GM23338 (cell line): ENCODE results near the gene GTSF1L. TPM values are rescaled to one million over a fixed set of nuclear protein-coding genes. Genes with fewer than 3 reads are reported as not detected.

Experiments
- ATAC-seq: fragments of 200-7000 bp; cut with Tn5 transposase; 3 replicates; pipeline ENCODE4 v1.9.1; 2020
- DNase-seq: peaks from one replicate; pipeline ENCODE4 v3.0.0-alpha.2; 2015; ENCODE audit warnings: low spot score
- H2AFZ ChIP-seq: fragments of 200-600 bp; sonication (generic); 2 replicates; pipeline ENCODE4 v1.8.0; 2016; ENCODE audit warnings: antibody characterized with exemption, mild to moderate bottlenecking, moderate library complexity
- H3F3A ChIP-seq: fragments of 200-600 bp; sonication (generic); replicated peaks from 2 replicates; pipeline ENCODE4 v1.8.0; 2017; ENCODE audit warnings: antibody characterized with exemption, mixed run types, low read depth
- H3K27ac ChIP-seq: fragments of 200-600 bp; sonication (generic); 2 replicates; pipeline ENCODE4 v1.6.1; 2016; ENCODE audit warnings: low read depth
- H3K27me3 ChIP-seq: fragments of 200-600 bp; sonication (generic); 2 replicates; pipeline ENCODE4 v1.8.0; 2016; ENCODE audit warnings: mild to moderate bottlenecking, mixed run types, moderate library complexity; ENCODE audit not compliant: insufficient read depth
- H3K36me3 ChIP-seq: fragments of 200-600 bp; sonication (generic); 2 replicates; pipeline ENCODE4 v1.8.0; 2016; ENCODE audit warnings: mild to moderate bottlenecking; ENCODE audit not compliant: insufficient read depth
- H3K4me1 ChIP-seq: fragments of 200-600 bp; sonication (generic); 2 replicates; pipeline ENCODE4 v1.8.0; 2016; ENCODE audit warnings: mild to moderate bottlenecking, moderate library complexity; ENCODE audit not compliant: insufficient read depth
- H3K4me2 ChIP-seq: fragments of 200-600 bp; sonication (generic); 2 replicates; pipeline ENCODE4 v1.7.1; 2017; ENCODE audit warnings: mixed run types
- H3K4me3 ChIP-seq: fragments of 200-600 bp; sonication (generic); 2 replicates; pipeline ENCODE4 v1.6.1; 2016; ENCODE audit warnings: mixed run types
- H3K79me2 ChIP-seq: fragments of 200-600 bp; sonication (generic); replicated peaks from 2 replicates; pipeline ENCODE4 v1.8.0; 2017; ENCODE audit warnings: mild to moderate bottlenecking; ENCODE audit not compliant: insufficient read depth
- H3K9me2 ChIP-seq: fragments of 200-600 bp; sonication (generic); 2 replicates; pipeline ENCODE4 v1.8.0; 2017; ENCODE audit not compliant: insufficient read depth
- H4K20me1 ChIP-seq: fragments of 200-600 bp; sonication (generic); replicated peaks from 2 replicates; pipeline ENCODE4 v1.8.0; 2017; ENCODE audit warnings: mild to moderate bottlenecking; ENCODE audit not compliant: insufficient read depth
- H3K27ac Mint-ChIP-seq: 2 replicates; pipeline ENCODE4 v1.8.0; 2020; ENCODE audit warnings: inconsistent platforms, mild to moderate bottlenecking, moderate library complexity, mixed read lengths
- H3K27me3 Mint-ChIP-seq: 3 replicates; pipeline ENCODE4 v1.8.0; 2022; ENCODE audit warnings: low read depth, mild to moderate bottlenecking, moderate library complexity, mixed read lengths, inconsistent platforms; ENCODE audit not compliant: insufficient read depth, poor library complexity
- H3K36me3 Mint-ChIP-seq: 3 replicates; pipeline ENCODE4 v1.8.0; 2021; ENCODE audit warnings: low read depth, mild to moderate bottlenecking, inconsistent platforms, moderate library complexity, mixed read lengths
- H3K4me1 Mint-ChIP-seq: 3 replicates; pipeline ENCODE4 v1.8.0; 2020; ENCODE audit warnings: mild to moderate bottlenecking, inconsistent platforms, mixed read lengths
- H3K4me3 Mint-ChIP-seq: 3 replicates; pipeline ENCODE4 v1.8.0; 2021; ENCODE audit warnings: moderate library complexity, mild to moderate bottlenecking, inconsistent platforms, mixed read lengths
- H3K9me3 Mint-ChIP-seq: 3 replicates; pipeline ENCODE4 v1.8.0; 2020; ENCODE audit warnings: moderate library complexity, mild to moderate bottlenecking, inconsistent platforms, mixed read lengths
- CREB1 ChIP-seq: fragments of 250-450 bp; sonication (Bioruptor Pico); IDR thresholded peaks from 2 replicates; pipeline ENCODE4 v1.5.0; 2020; ENCODE audit warnings: low read depth, mild to moderate bottlenecking, moderate library complexity
- CTCF ChIP-seq, 2 experiments: fragments of 200-600 bp in 1 of 2; sonication (generic) in 1 of 2; conservative IDR thresholded peaks; 2 replicates each; pipeline versions ENCODE4 v1.5.1 to v1.6.1; 2016 to 2017; ENCODE audit warnings: antibody characterized with exemption in 2 of 2, low read depth in 2 of 2, mild to moderate bottlenecking in 2 of 2, moderate library complexity in 1 of 2
- ETS1 ChIP-seq: IDR thresholded peaks from 2 replicates; pipeline ENCODE4 v1.6.1; 2016; ENCODE audit warnings: antibody characterized with exemption
- EZH2 ChIP-seq: fragments of 200-600 bp; sonication (generic); IDR thresholded peaks from one replicate; pipeline ENCODE4 v1.8.0; 2017; ENCODE audit warnings: antibody characterized with exemption, mild to moderate bottlenecking, low read depth; ENCODE audit not compliant: unreplicated experiment
- EZH2phosphoT487 ChIP-seq: fragments of 200-600 bp; sonication (generic); IDR thresholded peaks from one replicate; pipeline ENCODE4 v1.8.1; 2018; ENCODE audit warnings: antibody characterized with exemption; ENCODE audit not compliant: unreplicated experiment
- JUNB ChIP-seq: IDR thresholded peaks from one replicate; pipeline ENCODE4 v1.6.1; 2016; ENCODE audit warnings: antibody characterized with exemption; ENCODE audit not compliant: unreplicated experiment
- NANOG ChIP-seq: IDR thresholded peaks from 2 replicates; pipeline ENCODE4 v1.6.1; 2016; ENCODE audit warnings: antibody characterized with exemption, borderline replicate concordance
- POLR2AphosphoS5 ChIP-seq: IDR thresholded peaks from 2 replicates; pipeline ENCODE4 v1.6.1; 2016; ENCODE audit warnings: antibody characterized with exemption, low read depth
- REST ChIP-seq: IDR thresholded peaks from one replicate; pipeline ENCODE4 v1.6.1; 2018; ENCODE audit warnings: antibody characterized with exemption; ENCODE audit not compliant: unreplicated experiment
- STAT1 ChIP-seq: IDR thresholded peaks from one replicate; pipeline ENCODE4 v1.6.1; 2016; ENCODE audit warnings: antibody characterized with exemption; ENCODE audit not compliant: unreplicated experiment
- ZNF114 ChIP-seq: fragments of 250-450 bp; sonication (Bioruptor Pico); IDR thresholded peaks from 2 replicates; pipeline ENCODE4 v1.5.0; 2020; ENCODE audit warnings: mild to moderate bottlenecking, moderate library complexity
- ZNF331 ChIP-seq: fragments of 250-450 bp; sonication (Bioruptor Pico); IDR thresholded peaks from 2 replicates; pipeline ENCODE4 v1.5.0; 2020; ENCODE audit warnings: low read depth, mild to moderate bottlenecking, moderate library complexity
- ZNF462 ChIP-seq: fragments of 250-450 bp; sonication (Bioruptor Pico); IDR thresholded peaks from 2 replicates; pipeline ENCODE4 v1.5.0; 2020; ENCODE audit warnings: mild to moderate bottlenecking, moderate library complexity
- polyA plus RNA-seq: library from polyadenylated mRNA; unstranded; fragments of >200 nt; fragmentation: Nextera tagmentation; extraction: Ambion mirVana; gene quantifications from 2 replicates; pipeline ENCODE4 v1.2.1, GENCODE V29; 2016
- total RNA-seq: library from RNA; depleted of rRNA; stranded (reverse); fragments of >200 nt; shearing (Covaris generic); gene quantifications from 2 replicates; pipeline ENCODE4 v1.2.3, GENCODE V29; 2014

Gene GTSF1L
- total and polyA plus RNA-seq, 2 experiments from 2014 or later = not detected

GRCh38 chr20:43770342-43770741, 43.5 kb upstream of the GTSF1L start:
- no peak for DNase-seq
- no peak for TF ChIP-seq CREB1 (CRISPR knock-in tag)
- no peak for TF ChIP-seq ZNF114
- TF ChIP-seq STAT1 = no peak
- TF ChIP-seq JUNB = no peak
- TF ChIP-seq POLR2AphosphoS5 = no peak
- TF ChIP-seq NANOG = no peak
- TF ChIP-seq CTCF (conservative IDR thresholded peaks at IDR 0.05; ENCODE audit: low read depth in 2 of 2) = no peak
- TF ChIP-seq ZNF331 (CRISPR knock-in tag) = no peak
- TF ChIP-seq EZH2phosphoT487 = no peak
- TF ChIP-seq ETS1 = no peak
- TF ChIP-seq REST = no peak
- no peak for TF ChIP-seq EZH2
- no peak for TF ChIP-seq ZNF462
- no peak overlapping the region for H3K4me3 ChIP-seq
- H3K27me3 ChIP-seq = no peaks in the 10 kb centered on the region
- H3K9me2 ChIP-seq = no peaks in the 10 kb centered on the region
- H2AFZ ChIP-seq = no peak overlapping the region
- H3F3A ChIP-seq = no peaks in the 10 kb centered on the region
- no peak for ATAC-seq
- Mint-ChIP-seq H3K4me1 (peaks cover 11% of the 10 kb centered on the region), H3K27ac (no peak overlapping the region), H3K4me3 (no peak overlapping the region), H3K9me3 (no peaks in the 10 kb centered on the region; the same call in 2 of the 3 replicates), H3K36me3 (no peaks in the 10 kb centered on the region), H3K27me3 (peaks cover 2% of the 10 kb centered on the region)
- peaks cover 8% of the 10 kb centered on the region for H3K4me1 ChIP-seq
- no peak overlapping the region for H3K4me2 ChIP-seq
- H3K36me3 ChIP-seq = no peaks in the 10 kb centered on the region
- no peaks in the 10 kb centered on the region for H3K79me2 ChIP-seq
- no peak overlapping the region for H3K27ac ChIP-seq
- H4K20me1 ChIP-seq = no peaks in the 10 kb centered on the region
